HG03045 (cell line): ENCODE measurements around the gene DNAJA2.
"Not testable (repeated sequence)": the region's sequence is repeated elsewhere in the genome, so short reads cannot be mapped to it uniquely, and the experiment has no call there.

Experiments
- ATAC-seq: cut with Tn5 transposase; IDR thresholded peaks from one replicate; pipeline ENCODE4 v1.9.1; 2021; ENCODE audit warnings: mild to moderate bottlenecking, moderate library complexity; ENCODE audit not compliant: unreplicated experiment

The DNAJA2 gene

GRCh38 chr16:46975908-46976470 is 2.5 kb upstream of the DNAJA2 start:
- no peak for ATAC-seq

DNA sequence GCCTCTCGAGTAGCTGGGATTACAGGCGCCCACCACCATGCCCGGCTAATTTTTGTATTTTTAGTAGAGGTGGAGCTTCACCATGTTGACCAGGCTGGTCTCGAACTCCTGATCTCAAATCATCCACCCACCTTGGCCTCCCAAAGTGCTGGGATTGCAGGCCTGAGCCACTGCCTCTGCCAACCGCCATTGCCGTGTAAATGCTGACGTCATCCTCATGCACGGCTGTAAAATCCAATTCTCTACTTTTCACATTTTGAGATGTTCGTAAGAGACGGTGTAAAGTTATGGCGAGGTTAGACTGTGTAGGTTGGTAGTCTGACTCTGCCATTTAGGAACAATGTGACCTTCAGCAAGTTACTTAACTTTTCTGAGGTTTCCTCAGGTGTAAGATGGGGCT is 1.7 kb upstream of the DNAJA2 start:
- ATAC-seq = no peak

DNA sequence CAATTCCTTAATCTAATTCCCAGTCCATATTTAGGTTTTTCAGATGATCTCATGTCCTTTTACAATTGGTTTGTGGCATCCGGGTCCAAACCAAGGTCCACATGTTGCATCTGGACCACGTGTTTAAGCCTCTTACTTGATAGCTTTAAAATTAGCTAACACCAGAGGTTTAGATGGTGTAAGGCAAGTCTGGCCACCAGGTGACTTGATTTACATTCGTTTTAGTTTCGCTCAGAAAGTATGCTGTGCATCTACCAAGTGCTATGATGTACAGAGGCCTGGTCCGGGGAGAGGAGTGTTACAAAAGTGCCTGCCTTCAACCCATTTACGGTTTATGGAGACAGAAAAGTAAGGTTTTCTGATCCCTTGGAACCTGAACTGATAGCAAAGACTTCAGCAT is 878 bp upstream of the DNAJA2 start:
- ATAC-seq = no peak

DNA sequence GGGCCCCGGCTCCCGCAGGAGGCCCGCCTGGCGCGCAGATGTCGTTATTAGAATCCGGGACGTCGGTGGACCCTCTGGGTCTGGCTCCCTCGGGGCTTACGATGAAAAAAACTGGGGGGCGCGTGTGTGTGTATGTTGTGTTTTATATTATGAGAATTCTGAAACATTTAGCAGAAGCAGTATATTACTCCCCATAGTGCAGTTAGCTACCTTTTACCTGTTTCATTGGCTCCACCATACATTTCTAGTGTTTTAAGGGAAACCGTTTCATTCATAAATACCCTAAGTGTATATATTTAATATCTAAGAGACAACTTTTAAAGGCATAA is 486 bp upstream of the DNAJA2 start:
- no peak for ATAC-seq

DNA sequence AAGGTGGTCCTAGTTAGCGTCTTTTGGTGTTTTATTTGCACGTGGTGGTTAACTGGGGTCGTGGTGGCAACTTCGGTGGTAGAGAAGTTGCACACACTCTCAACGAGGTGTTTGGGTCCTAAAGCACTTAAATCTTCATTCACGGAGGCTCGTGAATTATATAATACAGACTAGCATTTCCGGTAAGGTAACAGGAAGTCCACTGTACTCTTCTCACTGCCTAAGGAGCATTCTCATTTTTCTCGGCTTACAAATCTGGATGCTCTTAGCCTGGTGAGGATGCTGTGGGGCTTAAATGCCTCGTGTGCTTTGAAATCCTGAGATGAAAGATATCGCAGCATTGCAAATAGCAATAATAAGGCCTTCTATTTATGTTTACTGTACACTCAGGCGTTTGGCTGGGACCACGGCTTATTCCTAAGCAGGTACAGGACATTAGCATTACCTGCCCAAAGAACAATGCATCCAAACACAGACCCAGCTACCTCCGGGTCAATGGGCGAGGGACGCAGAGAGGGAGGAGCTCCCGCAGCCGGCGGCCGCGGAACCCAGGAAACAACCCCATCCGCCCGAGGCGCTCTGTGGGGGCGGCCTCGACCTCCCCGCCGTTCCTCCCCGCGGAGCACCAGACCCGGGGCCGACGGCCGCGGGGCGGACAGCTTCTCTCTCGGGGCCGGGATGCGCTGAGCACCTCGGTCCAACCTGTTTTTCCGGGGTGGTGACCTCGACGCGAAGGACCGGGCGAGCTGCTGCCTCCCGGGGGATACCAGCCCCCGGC is 856 bp downstream of the DNAJA2 start:
- peak; percentile 52 for ATAC-seq

DNA sequence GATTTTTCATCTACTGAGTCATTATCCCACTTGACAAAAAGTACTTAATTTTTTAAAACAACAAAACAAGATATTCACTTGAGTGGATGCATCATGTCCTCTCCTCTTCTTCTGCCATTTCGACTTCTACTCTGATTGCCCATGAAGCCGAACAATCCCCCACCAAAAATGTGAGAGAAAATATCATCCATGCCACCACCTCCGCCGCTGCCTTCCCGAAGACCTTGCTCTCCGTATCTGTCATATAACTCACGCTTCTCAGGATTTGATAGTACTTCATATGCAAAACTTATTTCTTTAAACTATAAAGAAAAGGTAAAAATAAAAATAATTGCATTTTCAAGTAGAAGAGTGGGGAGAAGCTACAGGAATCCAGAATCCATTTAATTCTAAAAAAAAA is 2.2 kb downstream of the DNAJA2 start:
- ATAC-seq = no peak

- no peak for ATAC-seq
These were observed 3.4 kb downstream of the DNAJA2 start for GRCh38 chr16:46970089-46970488.

GRCh38 chr16:46968063-46968435 is 5.4 kb downstream of the DNAJA2 start:
- no peak for ATAC-seq

DNA sequence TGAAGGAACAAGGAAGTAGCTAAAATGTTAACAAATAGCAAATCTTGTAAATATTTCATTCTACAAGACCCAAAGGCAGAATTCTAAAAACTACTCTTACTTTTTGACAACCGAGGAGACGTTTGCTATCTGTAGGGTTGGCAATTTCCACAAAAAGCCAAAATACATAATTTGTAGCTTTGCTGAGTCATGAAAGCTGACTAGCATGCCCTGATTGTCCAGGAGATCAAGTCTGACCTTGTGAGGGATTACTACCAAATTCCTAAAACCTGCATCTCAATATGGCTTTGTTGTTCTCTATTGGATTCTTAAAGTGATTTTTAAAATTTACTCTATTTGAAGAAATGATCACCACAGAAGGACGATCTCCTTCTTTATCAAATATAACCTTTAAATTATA is 10.8 kb downstream of the DNAJA2 start:
- ATAC-seq = no peak

DNA sequence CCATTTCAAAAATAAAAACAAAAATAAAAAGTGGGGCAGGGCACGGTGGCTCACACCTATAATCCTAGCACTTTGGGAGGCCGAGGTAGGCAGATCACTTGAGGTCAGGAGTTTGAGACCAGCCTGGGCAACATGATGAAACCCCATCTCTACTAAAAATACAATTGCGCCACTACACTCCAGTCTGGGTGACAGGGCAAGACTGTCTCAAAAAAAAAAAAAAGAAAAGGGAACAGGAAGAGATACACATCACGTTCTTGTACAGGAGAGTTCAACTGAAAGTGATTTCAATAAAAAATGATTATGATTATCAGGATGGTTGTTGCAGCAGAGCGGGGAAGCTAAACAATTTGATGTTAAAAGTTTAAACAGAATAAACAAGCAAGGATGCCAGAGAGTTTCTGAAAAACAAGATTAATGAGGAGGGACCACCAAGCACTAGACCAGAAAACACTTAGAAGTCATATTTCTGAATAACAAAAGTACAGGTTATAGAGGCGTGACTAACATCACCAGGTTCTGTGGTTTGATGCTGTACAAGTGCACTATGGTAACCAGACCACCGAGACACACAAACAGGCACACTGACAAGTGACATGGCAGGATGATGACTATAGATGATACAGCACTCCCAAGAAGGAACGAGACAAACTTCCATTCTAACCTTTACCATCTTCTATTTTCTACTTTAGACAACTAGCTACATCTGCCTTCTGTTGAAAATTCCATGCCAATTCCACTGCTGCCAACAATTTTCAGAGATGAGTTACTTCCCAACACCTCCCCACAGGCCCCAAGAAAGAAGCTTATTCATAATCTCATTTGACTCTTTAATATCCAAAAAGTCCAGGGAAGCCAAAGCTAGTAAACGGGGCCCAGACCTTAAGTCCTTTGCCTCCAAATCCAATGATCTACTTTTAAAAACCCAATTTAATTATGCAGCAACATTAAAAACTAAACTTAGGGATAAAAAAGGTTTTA is 11.8 kb downstream of the DNAJA2 start:
- no peak for ATAC-seq

- no peak for ATAC-seq
These were observed 18.9 kb downstream of the DNAJA2 start for GRCh38 chr16:46954562-46954961.

DNA sequence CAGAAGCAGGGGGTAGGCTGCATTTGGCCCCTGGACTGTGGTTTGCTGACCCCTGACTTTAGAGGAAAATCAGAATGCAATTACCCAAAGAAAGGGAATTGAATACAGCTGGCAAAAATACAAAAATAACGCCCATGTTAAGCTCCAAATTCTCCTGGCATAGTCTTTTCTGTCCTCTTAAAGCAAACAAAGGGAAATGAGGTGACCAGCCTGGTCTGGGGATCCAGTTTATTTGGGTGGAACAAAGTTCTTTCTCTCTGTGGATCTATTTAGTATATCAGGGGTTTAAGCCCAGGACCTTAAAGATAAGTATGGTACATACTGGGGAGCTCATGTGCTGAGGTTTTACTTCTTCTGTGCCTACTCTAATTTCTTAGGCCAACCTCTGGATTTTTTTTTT is 23.5 kb downstream of the DNAJA2 start:
- no peak for ATAC-seq

GRCh38 chr16:46949241-46949892 is 24.1 kb downstream of the DNAJA2 start:
- no peak for ATAC-seq

DNA sequence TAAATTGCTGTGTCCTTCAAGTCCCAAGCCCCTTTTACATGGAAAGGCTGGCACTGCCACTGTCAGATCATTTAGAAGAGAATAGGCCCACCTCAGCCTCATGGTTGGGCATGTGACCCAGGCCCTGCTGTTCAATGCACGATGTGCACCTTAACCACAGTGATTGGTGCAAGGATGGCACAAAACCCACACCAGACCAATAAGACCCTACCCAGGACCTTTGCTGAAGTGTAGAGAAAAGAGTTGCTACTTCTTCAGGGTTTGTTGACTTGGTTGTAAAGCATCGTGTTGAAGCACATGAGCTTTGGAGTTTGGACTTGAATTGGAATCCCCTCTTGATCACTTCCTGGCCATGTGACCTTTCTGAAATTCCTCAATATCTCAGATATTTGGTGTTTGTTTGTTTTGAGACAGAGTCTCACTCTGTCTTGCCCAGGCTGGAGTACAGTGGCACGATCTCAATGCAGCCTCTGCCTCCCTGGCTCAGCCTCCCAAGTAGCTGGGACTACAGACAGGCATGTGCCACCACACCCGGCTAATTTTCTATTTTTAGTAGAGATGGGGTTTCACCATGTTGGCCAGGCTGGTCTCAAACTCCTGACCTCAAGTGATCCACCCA is 24.8 kb downstream of the DNAJA2 start:
- no peak for ATAC-seq

DNA sequence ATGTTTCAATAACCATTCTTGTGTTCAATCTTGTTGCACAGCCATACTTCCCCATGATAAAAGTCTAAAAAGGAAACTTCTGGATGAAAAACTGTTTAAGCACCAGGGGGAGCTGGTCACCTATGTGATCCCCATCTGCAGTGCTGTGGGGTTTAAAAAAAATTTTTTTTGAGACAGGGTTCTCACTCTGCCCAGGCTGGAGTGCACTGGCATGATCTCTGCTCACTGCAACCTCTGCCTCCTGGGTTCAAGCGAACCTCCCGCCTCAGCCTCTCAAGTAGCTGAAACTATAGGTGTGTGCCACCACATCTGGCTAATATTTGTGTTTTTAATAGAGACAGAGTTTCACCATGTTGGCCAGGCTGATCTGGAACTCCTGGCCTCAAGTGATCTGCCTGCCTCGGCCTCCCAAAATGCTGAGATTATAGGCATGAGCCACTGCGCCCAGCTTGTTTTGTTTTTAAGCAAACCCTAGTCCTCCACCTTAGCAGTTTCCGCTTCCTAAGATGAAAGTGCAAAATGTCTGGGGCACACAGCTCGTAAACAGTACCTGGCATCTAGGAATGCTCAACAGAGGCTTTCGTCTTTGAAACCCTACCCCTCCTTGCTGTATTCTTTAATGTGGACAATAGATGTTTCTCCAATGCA is 25.4 kb downstream of the DNAJA2 start:
- ATAC-seq = no peak

DNA sequence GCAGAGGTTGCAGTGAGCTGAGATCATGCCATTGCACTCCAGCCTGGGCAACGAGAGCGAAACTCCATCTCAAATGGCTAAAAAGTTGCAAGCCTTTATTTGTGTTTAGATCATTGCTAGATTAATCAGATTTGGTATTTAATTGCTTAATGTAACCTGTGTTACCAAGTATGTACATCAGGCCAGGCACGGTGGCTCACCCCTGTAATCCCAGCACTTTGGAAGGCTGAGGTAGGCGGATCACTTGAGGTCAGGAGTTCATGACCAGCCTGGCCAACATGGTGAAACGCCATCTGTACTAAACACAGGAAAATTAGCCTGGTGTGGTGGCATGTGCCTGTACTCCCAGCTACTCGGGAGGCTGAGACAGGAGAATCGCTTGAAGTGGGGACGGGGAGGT is 28.8 kb downstream of the DNAJA2 start:
- ATAC-seq = not testable (repeated sequence)

- ATAC-seq = no peak
These were observed 35.9 kb downstream of the DNAJA2 start for GRCh38 chr16:46937536-46937935.

DNA sequence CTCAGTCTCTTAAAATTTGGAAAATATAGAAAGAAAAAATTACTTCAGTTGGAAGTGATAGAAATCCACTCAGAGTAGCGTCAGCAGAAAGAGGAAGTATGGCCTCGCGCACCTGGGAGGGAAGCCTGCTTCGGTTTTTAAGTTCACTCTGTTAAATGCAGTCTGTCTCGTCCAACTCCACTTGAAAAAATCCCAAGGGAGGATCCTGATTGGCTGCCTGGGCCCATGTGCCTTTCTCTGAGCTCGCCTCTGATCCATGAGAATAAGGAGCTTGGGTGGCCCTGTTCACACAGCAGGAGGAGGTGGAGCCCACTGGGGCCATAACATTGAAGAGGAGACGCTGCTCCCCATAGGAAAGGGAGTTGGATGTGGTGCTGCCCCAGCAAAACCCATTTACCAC is 40.7 kb downstream of the DNAJA2 start:
- ATAC-seq = no peak

- ATAC-seq = no peak
These were observed 42.6 kb downstream of the DNAJA2 start for GRCh38 chr16:46930861-46931260.
